HG03196 (cell line): ENCODE results near the gene FBXL16.
A peak's percentile ranks its signal among the peaks of the same experiment; 100 is the strongest.
"Not testable (repeated sequence)": the region's sequence is repeated elsewhere in the genome, so short reads cannot be mapped to it uniquely, and the experiment has no call there.

Source experiments
- ATAC-seq: cut with Tn5 transposase; IDR thresholded peaks from one replicate; pipeline ENCODE4 v1.9.1; 2021; ENCODE audit not compliant: unreplicated experiment

The FBXL16 gene

GRCh38 chr16:724188-725040, 18.8 kb upstream of the FBXL16 start:
- no peak for ATAC-seq

GRCh38 chr16:723695-724094, 18.1 kb upstream of the FBXL16 start:
- no peak for ATAC-seq

GRCh38 chr16:722835-723633, 17.4 kb upstream of the FBXL16 start:
- ATAC-seq, result no peak

DNA sequence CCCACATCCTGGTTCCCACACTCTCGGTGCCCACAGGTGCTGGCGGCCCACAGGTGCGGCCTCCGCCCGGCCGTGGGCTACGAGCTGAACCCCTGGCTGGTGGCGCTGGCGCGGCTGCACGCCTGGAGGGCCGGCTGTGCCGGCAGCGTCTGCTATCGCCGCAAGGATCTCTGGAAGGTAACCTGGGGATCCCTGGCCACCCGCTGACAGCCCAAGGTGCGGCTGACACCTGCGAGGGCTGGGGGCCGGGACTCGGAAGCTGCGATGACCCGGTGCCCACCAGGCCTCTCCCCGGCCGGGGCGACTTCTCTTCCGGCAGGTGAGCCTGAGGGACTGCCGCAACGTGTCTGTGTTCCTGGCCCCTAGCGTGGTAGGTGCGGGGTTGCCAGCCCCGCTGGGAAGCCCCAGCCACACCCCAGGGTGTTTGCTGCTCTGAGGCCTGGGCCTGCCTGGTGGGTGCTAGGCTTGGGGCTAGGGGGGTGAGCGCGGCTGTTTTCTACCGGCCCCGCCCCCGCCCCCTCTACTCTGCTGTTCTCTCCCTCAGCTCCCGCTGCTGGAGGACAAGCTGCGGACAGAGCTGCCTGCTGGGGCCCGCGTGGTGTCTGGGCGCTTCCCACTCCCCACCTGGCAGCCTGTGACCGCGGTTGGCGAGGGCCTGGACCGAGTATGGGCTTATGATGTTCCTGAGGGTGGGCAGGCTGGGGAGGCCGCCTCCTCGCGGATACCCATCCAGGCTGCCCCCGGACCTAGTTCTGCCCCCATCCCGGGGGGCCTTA, 16.4 kb upstream of the FBXL16 start:
- no peak for ATAC-seq

DNA sequence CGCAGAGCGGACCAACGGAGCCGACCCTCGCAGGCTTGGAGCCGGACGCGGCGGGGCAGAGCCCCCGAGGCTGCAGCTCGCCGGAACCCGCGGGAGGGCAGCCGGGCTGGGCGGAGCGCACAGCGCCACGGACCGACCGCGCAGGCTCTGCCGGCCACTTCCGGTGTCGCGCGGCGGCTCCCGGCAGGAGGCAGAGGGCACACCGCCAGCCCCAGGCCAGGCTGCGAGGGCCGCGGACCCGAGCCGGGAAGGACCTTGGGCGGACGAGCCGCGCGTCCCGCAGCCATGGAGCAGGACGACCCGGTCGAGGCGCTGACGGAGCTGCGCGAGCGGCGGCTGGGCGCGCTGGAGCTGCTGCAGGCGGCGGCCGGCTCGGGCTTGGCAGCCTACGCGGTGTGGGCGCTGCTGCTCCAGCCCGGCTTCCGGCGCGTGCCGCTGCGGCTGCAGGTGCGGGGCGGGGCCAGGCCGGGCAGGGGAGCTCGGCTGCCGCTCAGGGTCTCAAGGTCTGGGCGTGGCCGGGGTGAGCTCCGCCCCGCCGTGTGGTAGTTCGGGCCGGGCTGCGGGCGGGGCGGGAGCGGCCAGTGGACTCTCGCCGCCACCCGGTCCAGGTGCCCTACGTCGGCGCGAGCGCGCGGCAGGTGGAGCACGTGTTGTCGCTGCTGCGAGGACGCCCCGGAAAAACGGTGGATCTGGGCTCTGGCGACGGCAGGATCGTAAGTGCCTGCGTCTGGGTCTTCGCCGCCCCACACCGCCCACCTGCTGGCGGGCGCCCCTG, 15.6 kb upstream of the FBXL16 start, which contains the start of gene ANTKMT:
ANTKMT (plus strand) TSS at position 157 of the 775 bp plus-strand sequence; CDS start at position 286, 129 bp downstream.
- peak; percentile 59 for ATAC-seq

GRCh38 chr16:720447-720989, 14.9 kb upstream of the FBXL16 start:
- peak; percentile 8 for ATAC-seq

- ATAC-seq, result no peak
Measured at GRCh38 chr16:719815-720446, 14.3 kb upstream of the FBXL16 start.

DNA sequence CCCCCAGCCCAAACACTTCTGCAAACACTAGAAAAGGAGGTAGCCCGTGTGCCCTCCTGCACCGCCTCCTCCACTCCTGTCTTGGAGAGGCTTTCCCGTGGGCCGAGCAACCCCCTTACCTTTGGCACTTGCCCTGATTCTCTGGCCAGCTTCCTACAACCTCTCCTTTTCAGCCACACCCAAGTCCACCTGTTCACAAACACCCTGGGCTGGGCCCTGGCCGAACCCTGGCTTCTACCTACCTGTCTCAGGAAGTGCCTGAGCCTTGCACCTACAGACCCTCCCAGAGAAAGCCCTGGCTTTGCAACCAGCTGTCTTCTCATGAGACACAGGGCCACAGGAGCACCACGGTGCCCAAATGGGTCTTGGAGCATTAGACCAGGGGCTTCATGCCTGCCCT, 13.3 kb upstream of the FBXL16 start:
- ATAC-seq, result no peak

DNA sequence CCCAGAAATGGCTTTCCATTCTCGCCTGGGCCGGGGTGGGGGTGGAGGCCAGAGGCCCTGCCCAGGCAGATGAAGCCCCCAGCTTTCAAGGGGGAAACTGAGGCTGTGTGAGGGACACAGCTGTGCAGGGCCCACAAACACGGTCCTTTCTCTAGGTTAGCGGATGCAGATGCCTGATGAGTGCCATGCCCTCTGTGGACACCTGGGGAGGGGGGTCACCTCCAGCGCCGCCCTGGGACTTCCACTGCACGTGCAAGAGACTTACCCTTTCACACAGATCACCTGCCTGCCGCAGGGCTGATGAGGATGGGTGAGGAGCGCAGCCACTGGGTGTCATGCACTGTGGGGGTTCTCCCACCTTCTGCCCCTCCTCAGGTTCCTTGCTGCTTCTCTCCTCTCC, 12.8 kb upstream of the FBXL16 start:
- no peak for ATAC-seq

DNA sequence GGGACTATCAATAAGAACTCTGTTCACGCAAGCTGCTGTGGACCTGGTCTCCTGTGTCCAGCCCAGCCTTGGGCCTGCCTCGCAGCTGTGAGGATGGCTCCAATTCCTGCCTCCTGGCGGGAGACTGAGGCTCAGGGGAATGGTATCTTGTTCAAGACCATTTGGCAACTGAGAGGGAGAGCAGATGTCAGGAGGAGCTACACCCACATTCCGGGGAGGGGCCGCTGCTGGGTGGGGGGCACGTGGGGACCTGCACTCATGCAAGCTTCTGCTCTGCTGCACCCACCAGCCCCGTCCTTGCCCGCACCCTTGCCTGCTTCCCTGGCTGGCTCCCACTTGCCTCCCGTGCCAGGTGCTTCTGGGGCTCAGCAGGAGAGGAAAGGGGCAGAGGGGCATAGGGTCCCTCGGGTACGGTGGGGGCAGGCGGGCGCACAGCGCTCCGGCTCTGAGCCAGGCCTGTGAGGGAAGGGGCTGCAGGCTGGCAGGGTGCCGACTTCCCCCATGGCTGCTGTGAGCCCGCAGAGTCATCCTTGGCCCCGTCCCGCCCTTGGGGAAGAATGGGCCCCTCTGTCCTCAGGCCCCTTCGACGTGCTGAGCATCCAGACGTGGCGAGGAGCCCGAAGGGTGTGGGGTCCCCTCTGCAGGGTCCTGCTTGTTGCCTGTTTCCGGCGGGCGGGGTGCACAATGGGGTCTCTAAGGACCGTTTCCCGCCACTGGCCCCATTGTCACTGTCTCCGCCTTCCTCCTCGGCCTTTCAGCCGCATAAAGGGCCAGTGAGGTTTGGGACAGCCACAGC, 12.0 kb upstream of the FBXL16 start:
- no peak for ATAC-seq

DNA sequence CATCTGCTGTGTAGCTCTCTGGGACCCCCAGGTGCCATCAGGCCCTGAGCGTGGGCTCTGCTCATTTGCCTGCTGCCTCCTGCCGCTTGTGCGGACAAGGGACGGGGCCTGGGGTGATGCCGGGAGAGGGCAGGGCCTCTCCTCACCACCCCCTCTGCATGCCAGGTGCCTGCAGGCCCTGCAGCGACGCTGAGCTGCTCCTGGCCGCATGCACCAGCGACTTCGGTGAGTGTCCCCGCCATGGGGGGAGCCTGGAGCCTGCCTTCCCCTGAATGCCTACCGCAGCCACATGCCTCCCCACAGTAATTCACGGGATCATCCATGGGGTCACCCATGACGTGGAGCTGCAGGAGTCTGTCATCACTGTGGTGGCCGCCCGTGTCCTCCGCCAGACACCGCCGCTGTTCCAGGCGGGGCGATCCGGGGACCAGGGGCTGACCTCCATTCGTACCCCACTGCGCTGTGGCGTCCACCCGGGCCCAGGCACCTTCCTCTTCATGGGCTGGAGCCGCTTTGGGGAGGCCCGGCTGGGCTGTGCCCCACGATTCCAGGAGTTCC, 11.2 kb upstream of the FBXL16 start:
- ATAC-seq, result no peak

DNA sequence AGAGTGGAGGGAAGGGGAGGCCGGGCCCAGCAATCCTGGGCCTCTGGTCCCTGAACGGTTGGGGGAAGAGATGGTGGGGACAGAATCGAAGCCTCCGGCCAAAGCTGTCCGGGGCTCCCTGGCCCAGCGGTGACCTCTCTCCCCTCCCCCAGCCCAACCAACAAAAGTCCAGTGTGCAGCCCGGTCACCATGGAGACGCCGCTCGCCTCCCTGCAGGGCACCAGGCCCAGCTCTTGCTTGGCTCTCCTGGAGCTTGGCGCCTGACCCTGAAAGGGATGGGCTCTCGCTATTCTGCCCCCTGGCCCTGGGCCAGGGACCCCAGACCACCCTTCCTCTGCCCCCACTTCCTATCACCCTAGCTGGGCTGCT, 10.6 kb upstream of the FBXL16 start:
- no peak for ATAC-seq

GRCh38 chr16:715477-716199, 10.0 kb upstream of the FBXL16 start:
- no peak for ATAC-seq

DNA sequence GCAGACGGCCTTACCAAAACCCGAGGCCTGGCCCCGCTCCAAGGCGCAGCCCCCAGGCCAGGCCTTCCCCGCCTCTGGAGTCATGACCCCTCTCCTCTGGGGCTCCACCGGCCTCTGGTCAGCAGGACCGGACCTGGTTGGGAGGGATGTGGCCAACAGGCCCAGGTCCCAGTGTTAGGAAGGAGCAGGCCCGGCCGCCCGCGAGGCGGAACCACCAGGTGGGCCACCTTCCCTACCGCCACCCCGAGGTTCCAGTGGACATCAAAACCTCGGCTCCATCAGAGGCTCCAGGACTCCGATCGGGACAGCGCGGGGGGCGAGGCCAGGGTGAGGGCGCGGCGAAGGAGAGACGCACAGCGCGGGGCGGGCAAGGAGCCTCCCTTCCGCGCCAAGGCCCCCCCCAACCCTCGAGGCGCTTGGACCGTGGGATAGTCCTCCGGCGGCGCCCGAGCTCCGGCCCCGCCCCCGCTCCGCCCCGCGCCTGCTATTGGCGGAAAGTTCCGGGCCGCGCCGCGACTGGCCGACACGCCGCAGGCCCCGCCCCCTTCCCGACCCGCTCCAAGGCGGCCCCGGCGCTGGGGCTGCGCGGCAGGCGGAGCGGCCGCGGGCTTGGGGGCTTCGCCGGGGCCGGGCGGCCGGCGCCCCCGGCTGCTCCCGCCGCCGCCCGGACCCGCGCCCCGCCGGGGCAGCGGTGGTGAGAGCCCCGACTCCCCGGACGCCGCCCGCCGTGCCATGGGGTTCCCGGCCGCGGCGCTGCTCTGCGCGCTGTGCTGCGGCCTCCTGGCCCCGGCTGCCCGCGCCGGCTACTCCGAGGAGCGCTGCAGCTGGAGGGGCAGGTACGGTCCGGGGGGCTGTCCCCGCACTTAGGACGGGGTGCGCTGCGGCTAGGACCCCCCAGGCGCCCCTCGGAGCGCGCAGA, 9.2 kb upstream of the FBXL16 start, which contains the start of gene METRN:
METRN (plus strand) TSS at position 561 of the 919 bp plus-strand sequence; CDS start at position 733, 172 bp downstream.
- ATAC-seq, result peak; percentile 54

- ATAC-seq, result no peak
Measured at GRCh38 chr16:714079-714478, 8.5 kb upstream of the FBXL16 start.

GRCh38 chr16:712740-713250, 7.2 kb upstream of the FBXL16 start:
- not testable (repeated sequence) for ATAC-seq
